Mesenchymal stem cell (in vitro differentiated cells and primary cell): ENCODE measurements around the gene FAM89B.

ENCODE experiments used
- DNase-seq: peaks from one replicate; pipeline ENCODE4 v3.0.0-alpha.2; 2013
- H2AFZ ChIP-seq: one replicate; pipeline ENCODE4 v1.6.1; 2013; ENCODE audit warnings: low read depth, mild to moderate bottlenecking, control low read depth, inconsistent platforms, low read length, moderate library complexity
- H2AK5ac ChIP-seq: 2 replicates; pipeline ENCODE4 v1.6.1; 2013; ENCODE audit warnings: low read length, moderate library complexity, mild to moderate bottlenecking, inconsistent platforms; ENCODE audit not compliant: severe bottlenecking
- H2BK120ac ChIP-seq: one replicate; pipeline ENCODE4 v1.6.1; 2013; ENCODE audit warnings: low read depth, mild to moderate bottlenecking, inconsistent platforms, low read length, moderate library complexity
- H2BK12ac ChIP-seq, 2 experiments: one replicate each; pipeline ENCODE4 v1.6.1; 2013; ENCODE audit warnings: inconsistent platforms in 2 of 2, low read length in 2 of 2, mild to moderate bottlenecking in 2 of 2, moderate library complexity in 2 of 2, control low read depth in 1 of 2
- H2BK15ac ChIP-seq: one replicate; pipeline ENCODE4 v1.6.1; 2013; ENCODE audit warnings: mild to moderate bottlenecking, low read depth, inconsistent platforms; ENCODE audit not compliant: poor library complexity, severe bottlenecking
- H2BK5ac ChIP-seq: 2 replicates; pipeline ENCODE4 v1.6.1; 2013; ENCODE audit warnings: low read depth, mild to moderate bottlenecking, low read length, control low read depth, inconsistent platforms; ENCODE audit not compliant: poor library complexity, severe bottlenecking
- H3K14ac ChIP-seq, 2 experiments: one replicate each; pipeline ENCODE4 v1.6.1; 2013; ENCODE audit warnings: inconsistent platforms in 2 of 2, low read length in 2 of 2, control low read depth in 1 of 2, mild to moderate bottlenecking in 1 of 2, moderate library complexity in 1 of 2
- H3K18ac ChIP-seq, 2 experiments: one replicate each; pipeline ENCODE4 v1.6.1; 2013; ENCODE audit warnings: inconsistent platforms in 2 of 2, low read length in 2 of 2, control low read depth in 1 of 2, low read depth in 1 of 2, mild to moderate bottlenecking in 1 of 2
- H3K23ac ChIP-seq, 2 experiments: one replicate each; pipeline ENCODE4 v1.6.1; 2013; ENCODE audit warnings: inconsistent platforms in 2 of 2, low read length in 2 of 2, mild to moderate bottlenecking in 2 of 2, moderate library complexity in 2 of 2, control low read depth in 1 of 2
- H3K27ac ChIP-seq: 2 replicates; pipeline ENCODE4 v1.5.1; 2013; ENCODE audit warnings: mild to moderate bottlenecking, moderate library complexity, low read length, control low read depth, inconsistent platforms; ENCODE audit not compliant: poor library complexity, severe bottlenecking
- H3K27me3 ChIP-seq, 2 experiments: 2 replicates each; pipeline versions ENCODE4 v1.6.1 to v1.7.0; 2013; ENCODE audit warnings: low read length in 2 of 2, mild to moderate bottlenecking in 2 of 2, moderate library complexity in 2 of 2, control low read depth in 1 of 2, inconsistent platforms in 1 of 2; ENCODE audit not compliant: control insufficient read depth in 1 of 2, insufficient read depth in 1 of 2
- H3K36me3 ChIP-seq, 2 experiments: 2 replicates each; pipeline versions ENCODE4 v1.6.1 to v1.7.0; 2013; ENCODE audit warnings: low read length in 2 of 2, control low read depth in 1 of 2, inconsistent platforms in 1 of 2, low read depth in 1 of 2, mild to moderate bottlenecking in 1 of 2; ENCODE audit not compliant: insufficient read depth in 2 of 2, control insufficient read depth in 1 of 2
- H3K4ac ChIP-seq, 2 experiments: one replicate each; pipeline ENCODE4 v1.6.1; 2013; ENCODE audit warnings: inconsistent platforms in 2 of 2, low read length in 2 of 2, mild to moderate bottlenecking in 2 of 2, moderate library complexity in 2 of 2, control low read depth in 1 of 2, low read depth in 1 of 2
- H3K4me1 ChIP-seq: 2 replicates; pipeline ENCODE4 v1.6.1; 2013; ENCODE audit warnings: low read depth, low read length, control low read depth; ENCODE audit not compliant: control insufficient read depth, insufficient read depth
- H3K4me2 ChIP-seq: 2 replicates; pipeline ENCODE4 v1.6.1; 2013; ENCODE audit warnings: low read length, mild to moderate bottlenecking, inconsistent platforms; ENCODE audit not compliant: poor library complexity, severe bottlenecking
- H3K4me3 ChIP-seq, 2 experiments: 2 replicates each; pipeline versions ENCODE4 v1.5.1 to v1.7.0; 2013; ENCODE audit warnings: low read length in 2 of 2, mild to moderate bottlenecking in 2 of 2, control low read depth in 1 of 2, low read depth in 1 of 2; ENCODE audit not compliant: insufficient read depth in 1 of 2
- H3K79me1 ChIP-seq: replicated peaks from 2 replicates; pipeline ENCODE4 v1.6.1; 2013; ENCODE audit warnings: mild to moderate bottlenecking, control low read depth, low read length, inconsistent platforms; ENCODE audit not compliant: poor library complexity, severe bottlenecking
- H3K9ac ChIP-seq: 2 replicates; pipeline ENCODE4 v1.7.0; 2013; ENCODE audit warnings: mild to moderate bottlenecking, low read length, moderate library complexity
- H3K9me3 ChIP-seq: 2 replicates; pipeline ENCODE4 v1.7.0; 2013; ENCODE audit warnings: mild to moderate bottlenecking, low read length; ENCODE audit not compliant: control insufficient read depth
- H4K8ac ChIP-seq: one replicate; pipeline ENCODE4 v1.6.1; 2013; ENCODE audit warnings: inconsistent platforms, mild to moderate bottlenecking, low read length, moderate library complexity
- H4K91ac ChIP-seq: one replicate; pipeline ENCODE4 v1.6.1; 2013; ENCODE audit warnings: mild to moderate bottlenecking, low read length, inconsistent platforms
- WGBS: methylation state at CpG from one replicate; pipeline ENCODE4 v1.1.7; 2013; ENCODE audit warnings: mixed read lengths; 5-methylcytosine and 5-hydroxymethylcytosine counted together

The FAM89B gene

GRCh38 chr11:65524014-65524740 lies 48.2 kb upstream of the FAM89B start:
- 80% methylated on average over 11 of the region's 12 CpGs for WGBS
- Histone ChIP-seq H2AK5ac (peak overlapping the region; percentile 4), H2AFZ (peak overlapping the region; percentile 57), H3K18ac (peak overlapping the region; percentile 60 to 94), H3K9ac (peak overlapping the region; percentile 81), H3K27me3 (no peaks in the 10 kb centered on the region), H3K4me1 (peaks cover 34% of the 10 kb centered on the region), H3K9me3 (no peaks in the 10 kb centered on the region), H3K27ac (no peak overlapping the region), H4K8ac (peak overlapping the region; percentile 0), H2BK15ac (peak overlapping the region; percentile 73), H3K23ac (peak overlapping the region in 1 of 2 experiments; percentile 72), H2BK12ac (peak overlapping the region; percentile 14 to 95), H3K4me2 (peak overlapping the region; percentile 57), H3K79me1 (peaks cover 17% of the 10 kb centered on the region), H2BK5ac (peak overlapping the region; percentile 20), H3K14ac (peak overlapping the region in 1 of 2 experiments; percentile 93), H3K36me3 (peaks cover 28 to 29% of the 10 kb centered on the region in 2 experiments), H3K4ac (peak overlapping the region; percentile 3 to 79), H2BK120ac (peak overlapping the region; percentile 42), H3K4me3 (peak overlapping the region in 1 of 2 experiments; percentile 78), H4K91ac (peak overlapping the region; percentile 0)
- no peak for DNase-seq

DNA sequence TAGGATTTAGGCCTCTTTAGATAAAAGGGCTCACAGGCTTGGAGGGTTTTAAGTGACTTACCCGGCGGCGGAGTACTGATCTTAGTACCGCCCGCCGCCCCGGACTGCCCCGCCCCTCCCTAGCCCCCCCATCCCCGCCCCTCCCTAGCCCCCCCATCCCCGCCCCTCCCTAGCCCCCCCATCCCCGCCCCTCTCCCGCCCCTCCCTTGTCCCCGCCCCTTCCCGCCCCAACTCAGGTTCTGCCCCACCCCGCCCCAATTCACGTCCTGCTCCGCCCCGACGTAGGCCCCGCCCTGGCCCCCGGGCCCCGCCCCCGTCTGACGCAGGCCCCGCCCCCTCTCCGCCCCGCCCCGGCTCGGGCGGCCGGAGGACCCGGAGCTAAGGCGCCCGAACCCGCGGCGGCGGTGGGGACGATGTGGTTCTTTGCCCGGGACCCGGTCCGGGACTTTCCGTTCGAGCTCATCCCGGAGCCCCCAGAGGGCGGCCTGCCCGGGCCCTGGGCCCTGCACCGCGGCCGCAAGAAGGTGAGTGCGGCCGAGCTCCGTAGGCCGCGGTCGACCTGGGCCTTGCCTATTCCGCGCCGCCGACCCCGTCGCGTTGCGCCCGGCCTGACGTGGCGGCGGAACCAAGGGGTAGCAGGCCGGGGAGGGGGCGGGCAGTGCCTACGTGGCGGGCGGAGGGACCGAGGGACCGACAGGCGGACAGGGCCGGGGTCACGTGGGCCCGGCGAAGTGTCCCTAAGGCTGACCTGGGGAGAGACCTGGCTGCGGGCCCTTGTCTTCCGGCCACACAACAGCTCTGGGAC lies 47.4 kb upstream of the FAM89B start, which contains the start of gene SCYL1:
Gene SCYL1, plus strand, starts transcription at position 343 of the 805 bp plus-strand sequence. Its CDS starts 71 bp downstream, at position 414.
- H3K36me3 ChIP-seq = peaks cover 35 to 36% of the 10 kb centered on the region in 2 experiments
- peak within 1 kb of the TSS; percentile 14 to 95 for H2BK12ac ChIP-seq
- peak within 1 kb of the TSS; percentile 95 to 98 for H3K4ac ChIP-seq
- H2BK120ac ChIP-seq = peak within 1 kb of the TSS; percentile 80
- H2BK5ac ChIP-seq = peak within 1 kb of the TSS; percentile 93
- under 1% methylated on average over 57 of the region's 82 CpGs for WGBS
- H3K79me1 ChIP-seq = peaks cover 23% of the 10 kb centered on the region
- H2AFZ ChIP-seq = peak within 1 kb of the TSS; percentile 57
- H3K9me3 ChIP-seq = no peaks in the 10 kb centered on the region
- H3K4me1 ChIP-seq = peaks cover 37% of the 10 kb centered on the region
- peak within 1 kb of the TSS; percentile 60 to 99 for H3K18ac ChIP-seq
- H2AK5ac ChIP-seq = peak within 1 kb of the TSS; percentile 57
- H2BK15ac ChIP-seq = peak within 1 kb of the TSS; percentile 73
- peak within 1 kb of the TSS; percentile 98 for H3K9ac ChIP-seq
- H3K4me2 ChIP-seq = peak within 1 kb of the TSS; percentile 88
- no peaks in the 10 kb centered on the region for H3K27me3 ChIP-seq
- peak within 1 kb of the TSS; percentile 97 to 98 for H3K4me3 ChIP-seq
- peak within 1 kb of the TSS in 1 of 2 experiments; percentile 93 for H3K14ac ChIP-seq
- peak within 1 kb of the TSS; percentile 10 for H3K27ac ChIP-seq
- H4K8ac ChIP-seq = peak within 1 kb of the TSS; percentile 59
- H4K91ac ChIP-seq = peak within 1 kb of the TSS; percentile 97
- H3K23ac ChIP-seq = peak within 1 kb of the TSS; percentile 72 to 73
- DNase-seq = peak; percentile 74

DNA sequence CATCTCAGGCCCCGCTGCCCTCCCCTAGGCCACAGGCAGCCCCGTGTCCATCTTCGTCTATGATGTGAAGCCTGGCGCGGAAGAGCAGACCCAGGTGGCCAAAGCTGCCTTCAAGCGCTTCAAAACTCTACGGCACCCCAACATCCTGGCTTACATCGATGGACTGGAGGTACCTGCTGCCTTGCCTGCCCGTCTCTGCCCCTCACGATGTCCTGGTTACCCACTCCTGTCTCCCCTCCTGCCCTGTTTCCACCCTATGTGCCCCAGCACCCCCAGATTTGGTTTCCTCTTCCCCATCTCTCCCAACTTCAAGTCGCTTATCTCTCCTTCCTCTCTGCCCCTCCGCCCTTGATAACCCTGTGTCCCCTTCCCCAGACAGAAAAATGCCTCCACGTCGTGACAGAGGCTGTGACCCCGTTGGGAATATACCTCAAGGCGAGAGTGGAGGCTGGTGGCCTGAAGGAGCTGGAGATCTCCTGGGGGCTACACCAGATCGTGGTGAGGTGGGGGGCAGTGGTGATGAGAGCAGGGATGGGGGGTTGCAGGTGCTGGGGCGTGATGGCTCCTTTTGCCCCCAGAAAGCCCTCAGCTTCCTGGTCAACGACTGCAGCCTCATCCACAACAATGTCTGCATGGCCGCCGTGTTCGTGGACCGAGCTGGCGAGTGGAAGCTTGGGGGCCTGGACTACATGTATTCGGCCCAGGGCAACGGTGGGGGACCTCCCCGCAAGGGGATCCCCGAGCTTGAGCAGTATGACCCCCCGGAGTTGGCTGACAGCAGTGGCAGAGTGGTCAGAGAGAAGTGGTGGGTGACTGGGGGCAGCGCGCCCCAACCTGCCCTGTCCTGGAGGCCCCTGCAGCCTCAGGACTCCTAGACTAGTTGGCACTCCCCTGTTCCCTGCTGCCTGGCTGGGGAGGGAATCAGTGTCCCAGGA lies 46.5 kb upstream of the FAM89B start:
- H3K27me3 ChIP-seq = no peaks in the 10 kb centered on the region

More for the DNA sequence above, 46.5 kb upstream of the FAM89B start:
- H2BK120ac ChIP-seq = peak overlapping the region; percentile 80
- H2BK5ac ChIP-seq = no peak overlapping the region
- H3K4me3 ChIP-seq = peak overlapping the region; percentile 97 to 98
- WGBS = 63% methylated on average over 30 of the region's 31 CpGs
- H3K79me1 ChIP-seq = peaks cover 28% of the 10 kb centered on the region
- H3K27ac ChIP-seq = peak overlapping the region; percentile 10
- H3K14ac ChIP-seq = peak overlapping the region in 1 of 2 experiments; percentile 86
- H3K9me3 ChIP-seq = no peaks in the 10 kb centered on the region
- H3K4me1 ChIP-seq = peaks cover 37% of the 10 kb centered on the region
- no peak for DNase-seq
- H3K23ac ChIP-seq = peak overlapping the region; percentile 2 to 73
- no peak overlapping the region for H2BK15ac ChIP-seq
- peak overlapping the region; percentile 23 for H2AFZ ChIP-seq
- H2AK5ac ChIP-seq = peak overlapping the region; percentile 57
- peak overlapping the region; percentile 97 for H4K91ac ChIP-seq
- peak overlapping the region; percentile 98 for H3K9ac ChIP-seq
- peak overlapping the region; percentile 59 for H4K8ac ChIP-seq
- H3K4me2 ChIP-seq = peak overlapping the region; percentile 88
- H3K4ac ChIP-seq = peak overlapping the region; percentile 95 to 98
- peak overlapping the region in 1 of 2 experiments; percentile 45 for H2BK12ac ChIP-seq
- H3K36me3 ChIP-seq = peaks cover 44% of the 10 kb centered on the region in 2 experiments
- H3K18ac ChIP-seq = peak overlapping the region; percentile 58 to 99
